Measurements from ENCODE around the gene HIGD1B.
A peak's percentile ranks its signal among the peaks of the same experiment; 100 is the strongest.

The HIGD1B gene

DNA sequence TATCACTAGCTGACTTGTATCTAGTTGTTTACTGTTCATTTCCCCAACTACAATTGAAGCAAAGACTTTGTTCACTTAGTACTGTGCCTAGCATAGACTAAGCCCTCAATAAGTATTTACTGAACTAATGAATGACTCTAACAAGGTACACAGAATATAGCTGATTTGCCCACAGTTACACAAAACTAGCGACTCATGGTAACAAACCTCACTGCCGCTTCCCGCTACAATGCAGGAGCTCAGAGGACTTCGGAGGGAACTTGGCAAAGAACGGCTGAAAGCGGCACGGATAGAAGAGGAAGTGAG is 51.0 kb downstream of the HIGD1B start:
- Histone ChIP-seq H3K4me2 (ENCODE audit: low read depth, low read length, poor library complexity, severe bottlenecking) (peak overlapping the region; percentile 83), H3K79me2 (ENCODE audit: insufficient read depth, low read length) (peaks cover 54% of the 10 kb centered on the region), H4K20me1 (ENCODE audit: insufficient read depth, low read length, poor library complexity, severe bottlenecking) (peaks cover 8% of the 10 kb centered on the region), H3F3A (ENCODE audit: low read depth) (no peaks in the 10 kb centered on the region), H3K9me3 (ENCODE audit: insufficient read depth, low read depth, low read length) (no peaks in the 10 kb centered on the region), H3K9ac (ENCODE audit: low read depth, low read length, poor library complexity, severe bottlenecking) (peak overlapping the region; percentile 85), H3K4me3 (ENCODE audit: low read length, poor library complexity, severe bottlenecking) (peak overlapping the region; percentile 94), H3K9me2 (replicated peaks; ENCODE audit: low read depth, low read length) (no peaks in the 10 kb centered on the region), H2AFZ (ENCODE audit: low read length) (peak overlapping the region; percentile 76), H3K36me3 (ENCODE audit: insufficient read depth, low read length) (no peaks in the 10 kb centered on the region; the same call in 1 of the 2 replicates), H3K27me3 (ENCODE audit: insufficient read depth, low read length, poor library complexity, severe bottlenecking) (no peaks in the 10 kb centered on the region), H3K4me1 (ENCODE audit: insufficient read depth, low read length, poor library complexity, severe bottlenecking) (peaks cover 16% of the 10 kb centered on the region)
- TF ChIP-seq, protein P1, sequence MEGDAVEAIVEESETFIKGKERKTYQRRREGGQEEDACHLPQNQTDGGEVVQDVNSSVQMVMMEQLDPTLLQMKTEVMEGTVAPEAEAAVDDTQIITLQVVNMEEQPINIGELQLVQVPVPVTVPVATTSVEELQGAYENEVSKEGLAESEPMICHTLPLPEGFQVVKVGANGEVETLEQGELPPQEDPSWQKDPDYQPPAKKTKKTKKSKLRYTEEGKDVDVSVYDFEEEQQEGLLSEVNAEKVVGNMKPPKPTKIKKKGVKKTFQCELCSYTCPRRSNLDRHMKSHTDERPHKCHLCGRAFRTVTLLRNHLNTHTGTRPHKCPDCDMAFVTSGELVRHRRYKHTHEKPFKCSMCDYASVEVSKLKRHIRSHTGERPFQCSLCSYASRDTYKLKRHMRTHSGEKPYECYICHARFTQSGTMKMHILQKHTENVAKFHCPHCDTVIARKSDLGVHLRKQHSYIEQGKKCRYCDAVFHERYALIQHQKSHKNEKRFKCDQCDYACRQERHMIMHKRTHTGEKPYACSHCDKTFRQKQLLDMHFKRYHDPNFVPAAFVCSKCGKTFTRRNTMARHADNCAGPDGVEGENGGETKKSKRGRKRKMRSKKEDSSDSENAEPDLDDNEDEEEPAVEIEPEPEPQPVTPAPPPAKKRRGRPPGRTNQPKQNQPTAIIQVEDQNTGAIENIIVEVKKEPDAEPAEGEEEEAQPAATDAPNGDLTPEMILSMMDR (conservative IDR thresholded peaks at IDR 0.05; ENCODE audit: low read length) = no peak

DNA sequence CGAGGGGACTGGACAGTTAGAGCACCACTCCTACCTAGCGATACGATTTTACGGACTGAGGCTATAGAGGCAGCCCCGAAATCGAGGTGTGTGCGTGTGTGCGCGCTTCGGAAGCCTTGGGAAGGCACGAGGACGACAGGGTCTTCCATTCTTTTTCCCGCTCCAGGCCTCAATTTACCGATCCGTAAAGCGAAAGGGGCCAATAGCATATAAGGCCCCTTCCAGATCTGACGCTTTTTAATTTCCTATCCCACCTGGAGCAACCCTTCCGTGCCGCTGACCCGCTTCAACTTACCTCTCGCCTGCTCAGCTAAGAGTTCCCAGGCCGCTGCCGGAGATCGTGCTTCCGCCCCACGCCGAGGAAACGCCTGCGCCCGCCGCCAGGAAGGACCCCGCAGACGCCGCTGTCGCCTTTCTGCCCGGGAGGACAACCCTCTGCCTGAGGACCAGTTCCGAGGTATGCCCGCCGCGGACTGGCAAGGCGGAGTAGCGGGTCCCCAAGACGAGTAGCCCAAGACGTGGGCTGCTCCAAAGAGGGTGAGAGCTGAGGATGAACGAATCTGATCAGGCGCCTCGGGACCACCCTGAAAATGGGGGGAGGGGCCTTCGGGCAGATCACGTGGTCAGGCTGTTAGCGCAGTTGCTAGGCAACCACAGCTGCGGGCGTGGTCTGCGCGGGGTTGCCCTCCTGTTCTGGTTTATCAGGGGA is 51.5 kb downstream of the HIGD1B start, which contains the start of gene EFTUD2:
Gene EFTUD2, minus strand, starts transcription at position 372 of the 709 bp plus-strand sequence. CDS start 4,924 bp downstream, outside the sequence.
- H3K27me3 ChIP-seq (ENCODE audit: insufficient read depth, low read length, poor library complexity, severe bottlenecking) = no peaks in the 10 kb centered on the region
- H3K79me2 ChIP-seq (ENCODE audit: insufficient read depth, low read length) = peaks cover 49% of the 10 kb centered on the region
- no peaks in the 10 kb centered on the region for H3K9me3 ChIP-seq (ENCODE audit: insufficient read depth, low read depth, low read length)
- peak within 1 kb of the TSS; percentile 85 for H3K9ac ChIP-seq (ENCODE audit: low read depth, low read length, poor library complexity, severe bottlenecking)
- H3K4me1 ChIP-seq (ENCODE audit: insufficient read depth, low read length, poor library complexity, severe bottlenecking) = peaks cover 16% of the 10 kb centered on the region
- H3K9me2 ChIP-seq (replicated peaks; ENCODE audit: low read depth, low read length) = no peaks in the 10 kb centered on the region
- peak within 1 kb of the TSS; percentile 76 for H2AFZ ChIP-seq (ENCODE audit: low read length)
- TF ChIP-seq, protein P1 (conservative IDR thresholded peaks at IDR 0.05; ENCODE audit: low read length) = no peak
- no peak for TF ChIP-seq EZH2phosphoT487 (IDR thresholded peaks at IDR 0.05; ENCODE audit: borderline replicate concordance)
- peak within 1 kb of the TSS; percentile 94 for H3K4me3 ChIP-seq (ENCODE audit: low read length, poor library complexity, severe bottlenecking)
- peak within 1 kb of the TSS; percentile 83 for H3K4me2 ChIP-seq (ENCODE audit: low read depth, low read length, poor library complexity, severe bottlenecking)
- H3K36me3 ChIP-seq (ENCODE audit: insufficient read depth, low read length) = no peaks in the 10 kb centered on the region; the same call in 1 of the 2 replicates
- peaks cover 8% of the 10 kb centered on the region for H4K20me1 ChIP-seq (ENCODE audit: insufficient read depth, low read length, poor library complexity, severe bottlenecking)
- no peaks in the 10 kb centered on the region for H3F3A ChIP-seq (ENCODE audit: low read depth)
